Upper lobe of right lung (tissue), 1 donor: Measurements from ENCODE around the gene TUBB. TPM values are rescaled to one million over a fixed set of nuclear protein-coding genes. Genes with fewer than 3 reads are reported as not detected.

Experiments used
- ATAC-seq: fragments of 200-7000 bp; cut with Tn5 transposase; one replicate; pipeline ENCODE4 v1.9.1; 2020; ENCODE audit warnings: mild to moderate bottlenecking, moderate library complexity
- DNase-seq: peaks from one replicate; pipeline ENCODE4 v3.0.0-alpha.2; 2020
- H3K27ac ChIP-seq: fragments of 200-600 bp; one replicate; pipeline ENCODE4 v1.8.0; 2022
- H3K27me3 ChIP-seq: fragments of 200-600 bp; one replicate; pipeline ENCODE4 v1.8.0; 2022; ENCODE audit warnings: mild to moderate bottlenecking
- H3K36me3 ChIP-seq: fragments of 200-600 bp; one replicate; pipeline ENCODE4 v1.8.0; 2022
- H3K4me1 ChIP-seq: fragments of 200-600 bp; one replicate; pipeline ENCODE4 v1.8.0; 2022
- H3K4me3 ChIP-seq: fragments of 200-600 bp; one replicate; pipeline ENCODE4 v1.8.0; 2022; ENCODE audit warnings: mild to moderate bottlenecking
- H3K9me3 ChIP-seq: fragments of 200-600 bp; one replicate; pipeline ENCODE4 v1.8.0; 2022
- CTCF ChIP-seq: fragments of 200-600 bp; IDR thresholded peaks from one replicate; pipeline ENCODE4 v1.8.0; 2022; ENCODE audit warnings: antibody characterized with exemption
- intact Hi-C: fragments of 100-400 bp; cut with DNase I; formaldehyde crosslinking; loops from one replicate; pipeline ENCODE4 v1.11.0; 2022
- total RNA-seq: library from RNA; stranded (reverse); fragmentation: NEBNext Ultra II Directional; extraction: Animal tissue kit (Norgen Biotek cat#: 25700); gene quantifications from one replicate; pipeline ENCODE4 v1.2.1, GENCODE V29; 2021
- donor health status: DM: no; HTN: yes; CAD: no; lungs with severe emphysema.

TUBB gene
- total RNA-seq, 1 donor from 2014 or later = 243 TPM

GRCh38 chr6:30726506-30727413 lies 6.6 kb downstream of the TUBB start:
- Histone ChIP-seq H3K4me3 (no peak overlapping the region), H3K36me3 (peaks cover 92% of the 10 kb centered on the region), H3K9me3 (no peaks in the 10 kb centered on the region), H3K27ac (no peak overlapping the region), H3K4me1 (peaks cover 27% of the 10 kb centered on the region), H3K27me3 (no peaks in the 10 kb centered on the region)
- ATAC-seq = no peak
- intact Hi-C loops = no loop called here
- no peak for DNase-seq
- no peak for TF ChIP-seq CTCF

- Histone ChIP-seq H3K9me3 (no peaks in the 10 kb centered on the region), H3K4me3 (no peak overlapping the region), H3K27ac (no peak overlapping the region), H3K4me1 (peaks cover 15% of the 10 kb centered on the region), H3K27me3 (no peaks in the 10 kb centered on the region), H3K36me3 (peaks cover 97% of the 10 kb centered on the region)
- ATAC-seq = no peak
- DNase-seq = no peak
- intact Hi-C loops = no loop called here
- TF ChIP-seq CTCF = no peak
Measured at GRCh38 chr6:30727920-30728553, 7.9 kb downstream of the TUBB start.

GRCh38 chr6:30730601-30731435 lies 10.7 kb downstream of the TUBB start:
- TF ChIP-seq CTCF = peak; percentile 63
- DNase-seq (peak; percentile 91), ATAC-seq (peak; percentile 96)
- intact Hi-C loops = no loop called here
- H3K4me3 ChIP-seq = no peak overlapping the region
- peaks cover 97% of the 10 kb centered on the region for H3K36me3 ChIP-seq
- H3K27me3 ChIP-seq = no peaks in the 10 kb centered on the region
- H3K4me1 ChIP-seq = peaks cover 9% of the 10 kb centered on the region
- H3K27ac ChIP-seq = peak overlapping the region; percentile 37
- H3K9me3 ChIP-seq = no peaks in the 10 kb centered on the region

- no peak for DNase-seq
- no peaks in the 10 kb centered on the region for H3K9me3 ChIP-seq
- intact Hi-C loops = no loop called here
- H3K27me3 ChIP-seq = no peaks in the 10 kb centered on the region
- no peak for ATAC-seq
- no peak for TF ChIP-seq CTCF
- H3K4me3 ChIP-seq = no peak overlapping the region
- peaks cover 94% of the 10 kb centered on the region for H3K36me3 ChIP-seq
- no peak overlapping the region for H3K27ac ChIP-seq
- peaks cover 21% of the 10 kb centered on the region for H3K4me1 ChIP-seq
Measured at GRCh38 chr6:30732237-30732943, 12.2 kb downstream of the TUBB start.

GRCh38 chr6:30735668-30736314 lies 15.6 kb downstream of the TUBB start:
- Histone ChIP-seq H3K27ac (no peak overlapping the region), H3K9me3 (no peaks in the 10 kb centered on the region), H3K4me3 (no peak overlapping the region), H3K4me1 (peaks cover 36% of the 10 kb centered on the region), H3K27me3 (no peaks in the 10 kb centered on the region), H3K36me3 (peaks cover 92% of the 10 kb centered on the region)
- DNase-seq (no peak), ATAC-seq (no peak)
- TF ChIP-seq CTCF = no peak
- intact Hi-C loops = no loop called here
